Measurements from ENCODE around the gene PDGFB.
A peak's percentile ranks its signal among the peaks of the same experiment; 100 is the strongest.

- TF ChIP-seq CTCF (conservative IDR thresholded peaks at IDR 0.05; ENCODE audit: low read depth in 2 of 2) (no peak), POLR2AphosphoS5 (IDR thresholded peaks at IDR 0.05; ENCODE audit: low read depth) (peak; percentile 45; the same call in 1 of the 2 replicates), EZH2 (IDR thresholded peaks at IDR 0.05; ENCODE audit: low read depth, unreplicated experiment) (no peak), ZNF462 (CRISPR knock-in tag; IDR thresholded peaks at IDR 0.05) (no peak), ZNF331 (CRISPR knock-in tag; IDR thresholded peaks at IDR 0.05; ENCODE audit: low read depth) (0 out of 2 replicates have a peak, but pooled peaks have one; percentile 5), NANOG (IDR thresholded peaks at IDR 0.05; ENCODE audit: borderline replicate concordance) (no peak; the same call in 1 of the 2 replicates), EZH2phosphoT487 (IDR thresholded peaks at IDR 0.05; ENCODE audit: unreplicated experiment) (no peak), JUNB (IDR thresholded peaks at IDR 0.05; ENCODE audit: unreplicated experiment) (no peak), STAT1 (IDR thresholded peaks at IDR 0.05; ENCODE audit: unreplicated experiment) (no peak), CREB1 (CRISPR knock-in tag; IDR thresholded peaks at IDR 0.05; ENCODE audit: low read depth) (peak; percentile 99)
Measured at GRCh38 chr22:39174498-39175352, 70.1 kb downstream of the PDGFB start.

Measured in GM23338 (cell line).